HL-60/S4 (cell line): ENCODE measurements around the gene MRPS12.
"Not testable (repeated sequence)": the region's sequence is repeated elsewhere in the genome, so short reads cannot be mapped to it uniquely, and the experiment has no call there.

Source experiments
- in situ Hi-C: fragments of 300-500 bp; cut with MboI; formaldehyde crosslinking; loops from 2 replicates; pipeline ENCODE4 v1.14.3; 2022; ENCODE audit warnings: low sequenced_read_pairs

Gene MRPS12

GRCh38 chr19:38932425-38933179 is 1.9 kb downstream of the MRPS12 start:
- in situ Hi-C loops, result loop anchor here (25.0 kb wide), 3 partner anchors 395 to 695 kb away; partner anchors contain the start of gene FAM98C

- in situ Hi-C loops, result loop anchor here (25.0 kb wide), 3 partner anchors 396 to 696 kb away; partner anchors contain the start of gene FAM98C
These were observed 2.8 kb downstream of the MRPS12 start for GRCh38 chr19:38933544-38933943.

- in situ Hi-C loops, result loop anchor here (25.0 kb wide), 3 partner anchors 403 to 703 kb away; partner anchors contain the start of gene FAM98C
These were observed 9.2 kb downstream of the MRPS12 start for GRCh38 chr19:38939957-38940356.

GRCh38 chr19:38941466-38941865 is 10.7 kb downstream of the MRPS12 start:
- in situ Hi-C loops, result loop anchor here (25.0 kb wide), 3 partner anchors 404 to 704 kb away; partner anchors contain the start of gene FAM98C

GRCh38 chr19:38941979-38942378 is 11.2 kb downstream of the MRPS12 start:
- in situ Hi-C loops, result loop anchor here (25.0 kb wide), 3 partner anchors 405 to 705 kb away; partner anchors contain the start of gene FAM98C

GRCh38 chr19:38942471-38943181 is 11.9 kb downstream of the MRPS12 start:
- in situ Hi-C loops, result loop anchor here (25.0 kb wide), 3 partner anchors 405 to 705 kb away; partner anchors contain the start of gene FAM98C

- in situ Hi-C loops, result loop anchor here (25.0 kb wide), 3 partner anchors 408 to 708 kb away; partner anchors contain the start of gene FAM98C
These were observed 14.3 kb downstream of the MRPS12 start for GRCh38 chr19:38944981-38945506.

GRCh38 chr19:38945562-38946228 is 15.0 kb downstream of the MRPS12 start:
- in situ Hi-C loops, result loop anchor here (25.0 kb wide), 3 partner anchors 408 to 708 kb away; partner anchors contain the start of gene FAM98C

GRCh38 chr19:38946229-38947010 is 15.7 kb downstream of the MRPS12 start:
- in situ Hi-C loops, result loop anchor here (25.0 kb wide), 3 partner anchors 409 to 709 kb away; partner anchors contain the start of gene FAM98C

GRCh38 chr19:38949580-38950367 is 19.0 kb downstream of the MRPS12 start:
- in situ Hi-C loops, result loop anchor here (25.0 kb wide), 3 partner anchors 412 to 712 kb away; partner anchors contain the start of gene FAM98C

GRCh38 chr19:38951187-38951586 is 20.4 kb downstream of the MRPS12 start:
- in situ Hi-C loops, result no loop called here

- in situ Hi-C loops, result no loop called here
These were observed 21.8 kb downstream of the MRPS12 start for GRCh38 chr19:38952395-38953165.

GRCh38 chr19:38953677-38954076 is 22.9 kb downstream of the MRPS12 start:
- in situ Hi-C loops, result no loop called here

- in situ Hi-C loops, result no loop called here
These were observed 25.5 kb downstream of the MRPS12 start for GRCh38 chr19:38956264-38956663.

- in situ Hi-C loops, result no loop called here
These were observed 27.6 kb downstream of the MRPS12 start for GRCh38 chr19:38958301-38958700.

- in situ Hi-C loops, result no loop called here
These were observed 28.9 kb downstream of the MRPS12 start for GRCh38 chr19:38959618-38960017.

GRCh38 chr19:38964738-38965137 is 34.0 kb downstream of the MRPS12 start:
- in situ Hi-C loops, result no loop called here

- in situ Hi-C loops, result not testable (repeated sequence)
These were observed 35.4 kb downstream of the MRPS12 start for GRCh38 chr19:38966149-38966548.
